Endothelial cell of umbilical vein (primary cell): ENCODE results near the gene RAI1. TPM values are rescaled to one million over a fixed set of nuclear protein-coding genes. Genes with fewer than 3 reads are reported as not detected.

ENCODE experiments used
- BruUV-seq: library from RNA; stranded (reverse); fragments of 400-500 nt; replicated peaks from 2 replicates; lab custom pipeline; 2021; lab: Mats Ljungman, UMichigan
- CTCF ChIA-PET: fragments of 300-600, 350-600 bp; sonication (Branson Sonifier 250); formaldehyde crosslinking; loops from one replicate; lab custom pipeline; 2021; ENCODE audit warnings: antibody characterized with exemption, inconsistent platforms; lab: Charles Lee
- POLR2A ChIA-PET: fragments of 300-600, 350-600 bp; sonication (Branson Sonifier 250); formaldehyde crosslinking; loops from one replicate; lab custom pipeline; 2021; ENCODE audit warnings: antibody characterized with exemption, inconsistent platforms; lab: Charles Lee
- DNase-seq: peaks from one replicate; pipeline ENCODE4 v3.0.0-alpha.2; 2011; ENCODE audit warnings: low read depth, low spot score
- FAIRE-seq: peaks from 2 replicates; lab custom pipeline; 2011; peaks lifted over from hg19 to GRCh38; lab: Jason Lieb, UNC
- H2AFZ ChIP-seq: 2 replicates; pipeline ENCODE4 v1.6.0; 2012; ENCODE audit warnings: low read depth, low read length, control low read depth, inconsistent platforms
- H3K27ac ChIP-seq: 2 replicates; pipeline ENCODE4 v1.5.1; 2011; ENCODE audit warnings: low read depth, mild to moderate bottlenecking, control low read depth, low read length, moderate library complexity; ENCODE audit not compliant: insufficient read depth
- H3K27me3 ChIP-seq, 2 experiments: 2 replicates each; pipeline versions ENCODE4 v1.6.0 to v1.6.1; 2011; ENCODE audit warnings: low read length in 2 of 2, mixed read lengths in 1 of 2; ENCODE audit not compliant: control insufficient read depth in 2 of 2, insufficient read depth in 2 of 2
- H3K36me3 ChIP-seq, 2 experiments: 2 replicates in 1 of 2; 3 replicates in 1 of 2; pipeline ENCODE4 v1.5.1; 2011; ENCODE audit warnings: low read length in 2 of 2, mild to moderate bottlenecking in 1 of 2, moderate library complexity in 1 of 2; ENCODE audit not compliant: control insufficient read depth in 2 of 2, insufficient read depth in 2 of 2; ENCODE audit errors: extremely low read depth in 1 of 2
- H3K4me1 ChIP-seq: 3 replicates; pipeline ENCODE4 v1.5.1; 2011; ENCODE audit warnings: mild to moderate bottlenecking, low read length; ENCODE audit not compliant: control insufficient read depth, insufficient read depth; ENCODE audit errors: extremely low read depth
- H3K4me2 ChIP-seq: 2 replicates; pipeline ENCODE4 v1.6.1; 2011; ENCODE audit warnings: low read length, control low read depth, mixed read lengths; ENCODE audit not compliant: insufficient read depth
- H3K4me3 ChIP-seq, 3 experiments: fragments of 200-600 bp in 1 of 3; sonication (generic), shearing (Covaris generic) in 1 of 3; replicated peaks in 1 of 3; 2 replicates each; pipeline ENCODE4 v1.5.1; 2011 to 2016; ENCODE audit warnings: control low read depth in 3 of 3, low read length in 3 of 3, mild to moderate bottlenecking in 2 of 3, inconsistent platforms in 1 of 3, low read depth in 1 of 3, moderate library complexity in 1 of 3; ENCODE audit not compliant: insufficient read depth in 1 of 3
- H3K79me2 ChIP-seq: 2 replicates; pipeline ENCODE4 v1.6.0; 2012; ENCODE audit warnings: low read length, inconsistent platforms; ENCODE audit not compliant: control insufficient read depth, insufficient read depth
- H3K9ac ChIP-seq: replicated peaks from 2 replicates; pipeline ENCODE3; 2011; ENCODE audit warnings: low read length, control low read depth; ENCODE audit not compliant: insufficient read depth; ENCODE audit errors: extremely low read depth
- H3K9me1 ChIP-seq: replicated peaks from 3 replicates; pipeline ENCODE4 v1.6.0; 2011; ENCODE audit warnings: mild to moderate bottlenecking, low read length; ENCODE audit not compliant: control insufficient read depth, insufficient read depth; ENCODE audit errors: extremely low read depth
- H3K9me3 ChIP-seq: replicated peaks from 2 replicates; pipeline ENCODE4 v1.5.1; 2012; ENCODE audit warnings: low read length, inconsistent platforms; ENCODE audit not compliant: control insufficient read depth, insufficient read depth
- H4K20me1 ChIP-seq: replicated peaks from 2 replicates; pipeline ENCODE3; 2011; ENCODE audit warnings: mild to moderate bottlenecking, low read length; ENCODE audit not compliant: control insufficient read depth, insufficient read depth; ENCODE audit errors: extremely low read depth
- CTCF ChIP-seq, 2 donors: IDR thresholded peaks; 1 replicate in 1 of 2; 2 replicates in 1 of 2; pipeline ENCODE4 v1.5.1; 2011; ENCODE audit warnings: low read length in 2 of 2, mild to moderate bottlenecking in 2 of 2, moderate library complexity in 2 of 2, control low read depth in 1 of 2, inconsistent platforms in 1 of 2, low read depth in 1 of 2; ENCODE audit not compliant: insufficient read depth in 1 of 2; ENCODE audit errors: extremely low read depth in 1 of 2
- EZH2 ChIP-seq: IDR thresholded peaks from 2 replicates; pipeline ENCODE4 v1.6.1; 2012; ENCODE audit warnings: borderline replicate concordance, low read depth, mild to moderate bottlenecking, moderate library complexity, low read length, inconsistent platforms; ENCODE audit not compliant: severe bottlenecking
- FOS ChIP-seq: IDR thresholded peaks from 2 replicates; pipeline ENCODE4 v1.6.1; 2011; ENCODE audit warnings: mild to moderate bottlenecking, low read length, moderate library complexity, borderline replicate concordance; ENCODE audit not compliant: insufficient read depth
- JUN ChIP-seq: IDR thresholded peaks from 2 replicates; pipeline ENCODE4 v1.6.1; 2011; ENCODE audit warnings: borderline replicate concordance, low read depth; ENCODE audit not compliant: insufficient read length, insufficient read depth
- MYC ChIP-seq: IDR thresholded peaks from one replicate; pipeline ENCODE4 v1.6.1; 2011; ENCODE audit warnings: mild to moderate bottlenecking, low read depth, low read length
- POLR2A ChIP-seq: IDR thresholded peaks from 2 replicates; pipeline ENCODE4 v1.6.1; 2012; ENCODE audit warnings: low read depth, mild to moderate bottlenecking, control low read depth, low read length
- dilution Hi-C: fragments of 300-500 bp; cut with MboI; formaldehyde crosslinking; loops from one replicate; pipeline ENCODE4 v1.15.0; 2019; ENCODE audit warnings: low sequenced_read_pairs; ENCODE audit not compliant: extremely low pct_ligation_motif_present
- intact Hi-C: fragments of 100-400 bp; cut with micrococcal nuclease; formaldehyde crosslinking; loops from one replicate; pipeline ENCODE4 v1.10.0; 2022
- polyA plus RNA-seq, 4 experiments: library from polyadenylated mRNA; depleted of rRNA in 3 of 4; stranded (reverse) in 3 of 4; unstranded in 1 of 4; fragments of >200 nt; gene quantifications; 2 replicates each; pipeline versions ENCODE4 v1.2.1 to v1.2.3, GENCODE V29; 2011 to 2012; ENCODE audit warnings: missing spikeins in 1 of 4
- total RNA-seq: library from RNA; stranded (reverse); gene quantifications from 2 replicates; pipeline ENCODE4 v1.2.3, GENCODE V29; 2021
- TF ChIP-seq, protein P1 (sequence below): IDR thresholded peaks from 2 replicates; pipeline ENCODE4 v1.6.1; 2011; ENCODE audit not compliant: insufficient read depth, insufficient read length

RAI1 gene
- total and polyA plus RNA-seq, 2 donors (not counting 3 experiments of a cell fraction or from before 2014, with no cell fraction given): 7.8 to 43.3 TPM

- Histone ChIP-seq H3K9ac (no peak overlapping the region), H3K79me2 (no peaks in the 10 kb centered on the region), H3K4me3 (no peak overlapping the region), H3K36me3 (no peaks in the 10 kb centered on the region), H3K27me3 (no peaks in the 10 kb centered on the region), H2AFZ (no peak overlapping the region), H3K4me1 (no peaks in the 10 kb centered on the region), H3K9me1 (no peaks in the 10 kb centered on the region), H3K4me2 (no peak overlapping the region), H4K20me1 (no peaks in the 10 kb centered on the region), H3K27ac (no peak overlapping the region), H3K9me3 (no peaks in the 10 kb centered on the region)
- dilution Hi-C loops (no loop called here), intact Hi-C loops (no loop called here)
- BruUV-seq: no TSS peak
- ChIA-PET POLR2A (no interaction called here), CTCF (interaction anchor here (0.6 to 1.4 kb wide), 3 partner anchors 15 to 373 kb away, joined by 3 read pairs; no protein-coding TSS in a partner anchor)
- FAIRE-seq (no peak), DNase-seq (no peak)
- TF ChIP-seq JUN (no peak), FOS (no peak), MYC (no peak), CTCF (IDR thresholded peaks at IDR 0.05; ENCODE audit: extremely low read depth in 1 of 2, insufficient read depth in 1 of 2, low read depth in 1 of 2, low read length in 2 of 2) (no peak), EZH2 (no peak), POLR2A (no peak)
- TF ChIP-seq, protein P1, sequence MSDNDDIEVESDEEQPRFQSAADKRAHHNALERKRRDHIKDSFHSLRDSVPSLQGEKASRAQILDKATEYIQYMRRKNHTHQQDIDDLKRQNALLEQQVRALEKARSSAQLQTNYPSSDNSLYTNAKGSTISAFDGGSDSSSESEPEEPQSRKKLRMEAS: no peak
Measured at GRCh38 chr17:17665255-17665654, 16.0 kb upstream of the RAI1 start.
